Neural cell (in vitro differentiated cells): Measurements from ENCODE around the gene CDH3. TPM values are rescaled to one million over a fixed set of nuclear protein-coding genes. Genes with fewer than 3 reads are reported as not detected.
A peak's percentile ranks its signal among the peaks of the same experiment; 100 is the strongest.

ENCODE experiments used
- H2AFZ ChIP-seq: fragments of 200-600, 300-800 bp; sonication (generic), shearing (Covaris generic); 2 replicates; pipeline ENCODE4 v1.6.0; 2014; ENCODE audit warnings: low read depth, mild to moderate bottlenecking, antibody characterized with exemption, low read length, moderate library complexity
- H3F3A ChIP-seq: fragments of 200-600 bp; shearing (Covaris generic); 2 replicates; pipeline ENCODE4 v1.6.1; 2016; ENCODE audit warnings: mild to moderate bottlenecking, moderate library complexity, mixed read lengths, antibody characterized with exemption, low read length; ENCODE audit not compliant: insufficient read depth, poor library complexity, severe bottlenecking
- H3K27ac ChIP-seq: fragments of 200-600, 300-800 bp; sonication (generic), shearing (Covaris generic); 2 replicates; pipeline ENCODE4 v1.5.1; 2014; ENCODE audit warnings: mild to moderate bottlenecking, low read length, moderate library complexity
- H3K27me3 ChIP-seq: fragments of 300-800, 200-600 bp; sonication (generic), shearing (Covaris generic); 2 replicates; pipeline ENCODE4 v1.6.0; 2014; ENCODE audit warnings: mild to moderate bottlenecking, low read depth, low read length, moderate library complexity; ENCODE audit not compliant: insufficient read depth
- H3K36me3 ChIP-seq: fragments of 300-800, 200-600 bp; sonication (generic), shearing (Covaris generic); 2 replicates; pipeline ENCODE4 v1.5.1; 2014; ENCODE audit warnings: mild to moderate bottlenecking, antibody characterized with exemption, low read length, moderate library complexity; ENCODE audit not compliant: insufficient read depth
- H3K4me2 ChIP-seq: fragments of 300-800, 200-600 bp; sonication (generic), shearing (Covaris generic); 2 replicates; pipeline ENCODE4 v1.6.0; 2014; ENCODE audit warnings: mild to moderate bottlenecking, low read length
- H3K4me3 ChIP-seq: fragments of 300-800, 200-600 bp; sonication (generic), shearing (Covaris generic); 2 replicates; pipeline ENCODE4 v1.5.1; 2014; ENCODE audit warnings: mild to moderate bottlenecking, low read length, moderate library complexity
- H3K79me2 ChIP-seq: fragments of 200-600 bp; shearing (Covaris generic); replicated peaks from 2 replicates; pipeline ENCODE4 v1.6.0; 2014; ENCODE audit warnings: mild to moderate bottlenecking, low read length, moderate library complexity; ENCODE audit not compliant: insufficient read depth
- H3K9ac ChIP-seq: fragments of 300-800, 200-600 bp; sonication (generic), shearing (Covaris generic); 2 replicates; pipeline ENCODE4 v1.6.1; 2016; ENCODE audit warnings: mild to moderate bottlenecking, low read length, mixed read lengths
- H3K9me2 ChIP-seq: fragments of 200-600 bp; shearing (Covaris generic); 2 replicates; pipeline ENCODE4 v1.6.1; 2016; ENCODE audit warnings: mild to moderate bottlenecking, low read length, mixed read lengths; ENCODE audit not compliant: insufficient read depth
- H3K9me3 ChIP-seq: fragments of 200-600, 300-800 bp; sonication (generic), shearing (Covaris generic); 2 replicates; pipeline ENCODE4 v1.6.1; 2016; ENCODE audit warnings: mild to moderate bottlenecking, mixed run types, low read length, moderate library complexity, mixed read lengths
- H4K20me1 ChIP-seq: fragments of 200-600 bp; shearing (Covaris generic); 2 replicates; pipeline ENCODE4 v1.6.1; 2016; ENCODE audit warnings: mild to moderate bottlenecking, mixed run types; ENCODE audit not compliant: insufficient read depth
- CTCF ChIP-seq: fragments of 450-650 bp; IDR thresholded peaks from 2 replicates; pipeline ENCODE4 v1.5.1; 2014; ENCODE audit warnings: antibody characterized with exemption, mild to moderate bottlenecking, moderate library complexity; ENCODE audit not compliant: poor library complexity, severe bottlenecking
- EP300 ChIP-seq: fragments of 450-650 bp; conservative IDR thresholded peaks from 2 replicates; pipeline ENCODE4 v1.6.1; 2014; ENCODE audit warnings: antibody characterized with exemption, mild to moderate bottlenecking, moderate library complexity; ENCODE audit not compliant: poor library complexity, severe bottlenecking
- EZH2 ChIP-seq: fragments of 200-600, 300-800 bp; shearing (Covaris generic), sonication (generic); IDR thresholded peaks from 2 replicates; pipeline ENCODE4 v1.6.1; 2014; ENCODE audit warnings: antibody characterized with exemption, low read length, borderline replicate concordance, mild to moderate bottlenecking; ENCODE audit not compliant: insufficient read depth, poor library complexity, severe bottlenecking
- MXI1 ChIP-seq: fragments of 450-650 bp; conservative IDR thresholded peaks from 2 replicates; pipeline ENCODE4 v1.6.1; 2014; ENCODE audit warnings: antibody characterized with exemption, mild to moderate bottlenecking; ENCODE audit not compliant: poor library complexity, severe bottlenecking
- POLR2AphosphoS5 ChIP-seq: IDR thresholded peaks from 2 replicates; pipeline ENCODE4 v1.6.1; 2012
- RAD21 ChIP-seq: fragments of 450-650 bp; conservative IDR thresholded peaks from 2 replicates; pipeline ENCODE4 v1.6.1; 2014; ENCODE audit warnings: antibody characterized with exemption, mild to moderate bottlenecking, moderate library complexity
- REST ChIP-seq: IDR thresholded peaks from 2 replicates; pipeline ENCODE4 v1.6.1; 2012; ENCODE audit warnings: borderline replicate concordance
- SMC3 ChIP-seq: fragments of 450-650 bp; conservative IDR thresholded peaks from 2 replicates; pipeline ENCODE4 v1.6.1; 2014; ENCODE audit warnings: antibody characterized with exemption, mild to moderate bottlenecking, moderate library complexity; ENCODE audit not compliant: poor library complexity
- TAF1 ChIP-seq: IDR thresholded peaks from 2 replicates; pipeline ENCODE4 v1.6.1; 2012; ENCODE audit warnings: low read depth
- polyA plus RNA-seq: library from polyadenylated mRNA; depleted of rRNA; stranded (reverse); fragments of >200 nt; gene quantifications from 2 replicates; pipeline ENCODE4 v1.2.3, GENCODE V29; 2014

CDH3 gene
- polyA plus RNA-seq, 1 donor from 2014 or later: 9.1 TPM

DNA sequence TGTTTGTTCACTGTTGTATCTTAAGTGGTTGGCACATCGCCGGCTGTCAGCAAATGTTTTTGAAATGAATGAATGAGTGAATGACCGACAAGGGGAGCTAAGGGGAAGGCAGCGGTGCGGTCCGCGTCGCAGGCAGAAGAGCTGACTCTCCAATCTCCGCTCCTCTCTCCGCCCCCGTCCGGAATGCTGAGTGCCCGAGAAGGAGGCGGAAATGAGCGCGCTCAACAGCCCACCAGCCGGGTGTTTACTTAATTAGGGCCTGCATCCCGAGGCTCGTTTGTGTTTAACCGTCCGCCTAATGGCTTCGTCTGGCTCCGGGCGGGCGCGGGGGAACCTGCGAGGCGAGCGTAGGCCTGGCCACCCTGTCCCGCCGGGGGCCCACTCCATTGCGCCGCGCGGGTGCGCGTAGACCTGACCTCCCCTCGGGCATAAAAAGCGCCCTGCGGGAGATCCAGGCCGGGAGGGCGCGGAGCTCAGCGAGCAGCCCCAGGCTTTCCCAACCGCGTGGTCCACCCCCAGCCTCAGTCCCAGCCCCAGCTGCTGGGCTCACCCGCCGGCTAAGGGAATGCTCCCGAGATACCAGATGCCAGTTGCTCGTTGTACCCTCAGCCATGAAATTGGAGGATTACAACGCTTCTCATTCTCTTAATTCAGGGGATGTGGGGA, 2.5 kb upstream of the CDH3 start:
- Histone ChIP-seq H3K9me3 (no peaks in the 10 kb centered on the region), H2AFZ (no peak overlapping the region), H3K9me2 (no peaks in the 10 kb centered on the region), H3K9ac (no peak overlapping the region), H3K79me2 (no peaks in the 10 kb centered on the region), H3K4me3 (peak overlapping the region; percentile 50), H3K4me2 (no peak overlapping the region), H3F3A (no peaks in the 10 kb centered on the region), H3K27ac (no peak overlapping the region), H4K20me1 (no peaks in the 10 kb centered on the region), H3K36me3 (no peaks in the 10 kb centered on the region), H3K27me3 (peaks cover 55% of the 10 kb centered on the region)
- TF ChIP-seq TAF1: no peak
- TF ChIP-seq SMC3: no peak
- TF ChIP-seq CTCF: no peak

DNA sequence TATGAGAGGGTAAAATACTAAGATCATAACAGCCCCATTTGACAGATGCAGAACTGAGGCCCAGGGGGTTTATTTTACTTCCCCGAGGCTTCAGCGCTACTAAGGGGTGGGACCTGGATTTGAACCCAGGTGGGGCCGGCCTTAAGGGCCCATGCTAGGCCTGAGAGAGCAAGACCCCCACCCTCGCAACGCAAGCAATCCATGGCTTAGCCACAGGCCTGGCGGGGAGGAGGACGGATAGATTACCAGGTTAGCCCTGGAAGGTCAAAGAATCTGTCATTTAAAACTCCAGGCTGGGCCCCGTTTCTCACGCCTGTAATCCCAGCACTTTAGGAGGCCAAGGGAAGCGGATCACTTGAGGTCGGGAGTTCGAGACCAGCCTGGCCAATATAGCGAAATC, 1.9 kb upstream of the CDH3 start:
- no peak overlapping the region for H3K27ac ChIP-seq
- H3K9me3 ChIP-seq: no peaks in the 10 kb centered on the region

More for the DNA sequence above, 1.9 kb upstream of the CDH3 start:
- Histone ChIP-seq H4K20me1 (no peaks in the 10 kb centered on the region), H3F3A (no peaks in the 10 kb centered on the region), H3K36me3 (no peaks in the 10 kb centered on the region), H3K79me2 (no peaks in the 10 kb centered on the region), H2AFZ (no peak overlapping the region), H3K9ac (no peak overlapping the region), H3K4me2 (no peak overlapping the region), H3K4me3 (no peak overlapping the region), H3K27me3 (peaks cover 55% of the 10 kb centered on the region), H3K9me2 (no peaks in the 10 kb centered on the region)
- TF ChIP-seq EP300 (no peak), SMC3 (no peak), RAD21 (no peak), TAF1 (no peak), POLR2AphosphoS5 (no peak), CTCF (no peak), MXI1 (no peak), EZH2 (no peak), REST (no peak)
